ENCODE results near the gene GNG2. TPM values are rescaled to one million over a fixed set of nuclear protein-coding genes. Genes with fewer than 3 reads are reported as not detected.
A peak's percentile ranks its signal among the peaks of the same experiment; 100 is the strongest.

Gene GNG2
- total RNA-seq, result 68.7 and 70.0 TPM in 2 replicates

GRCh38 chr14:51860164-51860824 lies at the start of gene GNG2:
Gene GNG2, plus strand, starts transcription at chr14:51860612. Its CDS starts 90,067 bp downstream, at chr14:51950679.
- Mint-ChIP-seq H3K4me1 (peaks cover 70% of the 10 kb centered on the region), H3K36me3 (ENCODE audit: low read depth) (peaks cover 19% of the 10 kb centered on the region), H3K27ac (peak within 1 kb of the TSS; percentile 88), H3K9me3 (peaks cover 2% of the 10 kb centered on the region), H3K27me3 (no peaks in the 10 kb centered on the region), H3K4me3 (peak within 1 kb of the TSS; percentile 95)
- peak; percentile 95 for ATAC-seq (ENCODE audit: low read depth)
- ChIA-PET POLR2A (interaction anchor here (0.7 to 9.8 kb wide), 11 partner anchors 9 to 129 kb away, joined by 3 to 143 read pairs (median 10); partner anchors contain the start of gene RTRAF), CTCF (interaction anchor here (0.6 to 3.1 kb wide), 10 partner anchors 9 to 118 kb away, joined by 3 to 11 read pairs (median 4); no protein-coding TSS in a partner anchor)
- DNase-seq, result peak; percentile 58
- no peak for TF ChIP-seq CTCF (IDR thresholded peaks at IDR 0.05)
- intact Hi-C loops (cut with micrococcal nuclease), result loop anchor here (1.0 to 10.0 kb wide), 8 partner anchors 13 to 1995 kb away; no protein-coding TSS in a partner anchor

DNA sequence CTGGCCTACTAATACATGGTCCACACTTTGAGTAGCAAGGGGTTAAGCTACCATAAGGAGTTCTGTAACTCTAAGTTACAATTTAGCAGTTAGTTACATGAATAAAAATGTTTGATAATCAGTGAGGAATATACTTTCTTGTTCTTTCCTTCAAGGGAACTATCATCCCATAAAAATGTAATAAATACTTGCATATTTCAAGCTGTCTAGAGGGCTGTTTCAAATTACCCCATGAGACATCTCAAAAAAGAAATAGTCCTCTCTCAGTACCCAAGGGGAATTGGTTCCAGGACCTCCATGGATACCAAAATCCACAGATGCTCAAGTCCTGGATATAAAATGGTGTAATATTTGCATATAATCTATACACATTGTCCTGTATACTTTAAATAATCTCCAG lies 48.7 kb upstream of the GNG2 start:
- ChIA-PET POLR2A (interaction anchor here (0.7 kb wide), 1 partner anchor 18 kb away, joined by 4 read pairs; no protein-coding TSS in a partner anchor), CTCF (no interaction called here)
- H3K27ac Mint-ChIP-seq, result no peak overlapping the region
- peaks cover 6% of the 10 kb centered on the region for H3K9me3 Mint-ChIP-seq
- TF ChIP-seq CTCF (IDR thresholded peaks at IDR 0.05), result no peak
- DNase-seq (no peak), ATAC-seq (ENCODE audit: low read depth) (no peak)
- H3K36me3 Mint-ChIP-seq (ENCODE audit: low read depth), result no peaks in the 10 kb centered on the region
- no peaks in the 10 kb centered on the region for H3K4me1 Mint-ChIP-seq
- H3K4me3 Mint-ChIP-seq, result no peak overlapping the region
- intact Hi-C loops (cut with micrococcal nuclease), result no loop called here
- H3K27me3 Mint-ChIP-seq, result no peaks in the 10 kb centered on the region

GRCh38 chr14:51816031-51816430 lies 44.4 kb upstream of the GNG2 start:
- Mint-ChIP-seq H3K27ac (no peak overlapping the region), H3K9me3 (no peaks in the 10 kb centered on the region), H3K36me3 (ENCODE audit: low read depth) (no peaks in the 10 kb centered on the region), H3K27me3 (no peaks in the 10 kb centered on the region), H3K4me3 (no peak overlapping the region), H3K4me1 (no peaks in the 10 kb centered on the region)
- intact Hi-C loops (cut with micrococcal nuclease), result no loop called here
- DNase-seq, result no peak
- ATAC-seq (ENCODE audit: low read depth), result no peak
- no peak for TF ChIP-seq CTCF (IDR thresholded peaks at IDR 0.05)
- ChIA-PET POLR2A (interaction anchor here (0.6 kb wide), 1 partner anchor 45 kb away, joined by 3 read pairs; no protein-coding TSS in a partner anchor), CTCF (no interaction called here)

DNA sequence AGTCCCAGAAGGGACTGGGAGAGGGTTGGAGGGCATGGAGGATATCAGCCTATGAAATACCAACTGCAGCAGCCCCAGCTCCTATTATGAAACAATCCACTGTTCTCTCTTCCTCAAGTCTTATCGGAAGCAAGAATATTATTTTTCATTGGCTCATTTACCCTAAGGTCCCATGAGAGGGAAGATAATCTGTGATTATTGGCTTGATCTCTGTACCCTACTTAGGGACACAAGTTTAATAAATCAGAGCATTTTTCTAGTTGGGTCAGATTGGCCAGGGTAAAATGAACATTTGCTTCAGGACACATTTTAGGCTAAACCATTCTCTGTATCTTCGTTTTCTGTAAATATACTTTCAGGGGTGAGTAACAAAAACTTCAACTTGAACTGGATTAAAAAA lies 43.1 kb upstream of the GNG2 start:
- H3K27ac Mint-ChIP-seq, result no peak overlapping the region
- H3K4me3 Mint-ChIP-seq, result no peak overlapping the region
- no peaks in the 10 kb centered on the region for H3K27me3 Mint-ChIP-seq
- H3K36me3 Mint-ChIP-seq (ENCODE audit: low read depth), result no peaks in the 10 kb centered on the region
- ChIA-PET POLR2A (no interaction called here), CTCF (no interaction called here)
- DNase-seq (no peak), ATAC-seq (ENCODE audit: low read depth) (no peak)
- intact Hi-C loops (cut with micrococcal nuclease), result no loop called here
- no peak for TF ChIP-seq CTCF (IDR thresholded peaks at IDR 0.05)
- no peaks in the 10 kb centered on the region for H3K9me3 Mint-ChIP-seq
- no peaks in the 10 kb centered on the region for H3K4me1 Mint-ChIP-seq

DNA sequence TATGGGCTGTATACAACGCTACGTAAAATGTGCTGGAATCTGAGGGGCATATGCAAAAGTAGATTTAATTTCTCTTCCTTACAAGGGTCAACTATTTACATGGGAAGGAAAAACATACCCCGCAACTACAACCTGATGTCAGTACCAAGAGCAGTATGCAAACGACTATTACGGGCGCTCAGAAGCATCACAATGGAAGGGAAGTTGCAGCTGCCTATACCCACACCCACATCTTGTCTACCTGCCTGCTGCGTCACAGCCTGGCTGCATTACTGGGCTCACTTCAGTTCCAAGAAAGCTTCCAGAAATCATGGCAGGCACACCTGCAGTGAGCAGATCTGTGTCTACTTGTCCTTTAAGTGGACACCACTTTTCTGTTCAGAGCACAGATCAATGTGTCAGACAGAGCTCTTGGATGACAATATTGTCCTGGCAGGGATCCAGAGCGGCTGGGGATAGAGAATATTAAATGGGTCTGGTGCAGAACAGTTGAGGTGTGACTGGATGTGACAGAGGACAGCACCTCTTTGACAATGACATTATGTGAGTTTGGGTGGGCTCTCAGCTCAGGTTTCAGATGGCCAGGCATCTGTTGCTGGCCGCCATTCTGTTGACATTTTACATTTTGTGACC lies 41.5 kb upstream of the GNG2 start:
- intact Hi-C loops (cut with micrococcal nuclease), result no loop called here
- Mint-ChIP-seq H3K27ac (no peak overlapping the region), H3K4me3 (no peak overlapping the region), H3K4me1 (no peaks in the 10 kb centered on the region), H3K36me3 (ENCODE audit: low read depth) (no peaks in the 10 kb centered on the region), H3K9me3 (no peaks in the 10 kb centered on the region), H3K27me3 (no peaks in the 10 kb centered on the region)
- ChIA-PET POLR2A (interaction anchor here (0.7 kb wide), 1 partner anchor 42 kb away, joined by 3 read pairs; no protein-coding TSS in a partner anchor), CTCF (interaction anchor here (1.1 kb wide), 1 partner anchor 9 kb away, joined by 3 read pairs; no protein-coding TSS in a partner anchor)
- ATAC-seq (ENCODE audit: low read depth) (no peak), DNase-seq (no peak)
- no peak for TF ChIP-seq CTCF (IDR thresholded peaks at IDR 0.05)

Data from activated B cell treated with CpG ODN at 0.5 μM for 24 hours (primary cell).